PFSK-1 (cell line): ENCODE measurements around the gene FEM1B.

ENCODE experiments used
- REST ChIP-seq, 2 experiments: IDR thresholded peaks; 2 replicates each; pipeline versions ENCODE4 v1.6.1 to v1.8.0; 2011 to 2012; ENCODE audit warnings: low read depth in 2 of 2, low read length in 2 of 2, control low read depth in 1 of 2, inconsistent platforms in 1 of 2, mild to moderate bottlenecking in 1 of 2, moderate library complexity in 1 of 2; ENCODE audit not compliant: insufficient read depth in 1 of 2
- SIN3A ChIP-seq: IDR thresholded peaks from 2 replicates; pipeline ENCODE4 v1.6.1; 2012; ENCODE audit warnings: mild to moderate bottlenecking, low read length, moderate library complexity, borderline replicate concordance; ENCODE audit not compliant: insufficient read depth
- TAF1 ChIP-seq: IDR thresholded peaks from 2 replicates; pipeline ENCODE4 v1.6.1; 2012; ENCODE audit warnings: low read length, control low read depth, borderline replicate concordance; ENCODE audit not compliant: insufficient read depth

GRCh38 chr15:68322796-68323195 is 45.3 kb downstream of the FEM1B start:
- TF ChIP-seq SIN3A (no peak), TAF1 (no peak), REST (IDR thresholded peaks at IDR 0.05; ENCODE audit: insufficient read depth in 1 of 2, low read depth in 2 of 2, low read length in 2 of 2) (no peak)
